Brain microvascular endothelial cell (primary cell): ENCODE measurements around the gene ITIH4.

ENCODE experiments used
- DNase-seq: peaks from one replicate; pipeline ENCODE4 v3.0.0-alpha.2; 2020
- H3K27ac ChIP-seq: fragments of 250-450 bp; sonication (Bioruptor Pico); 2 replicates; pipeline ENCODE4 v1.5.1; 2020; ENCODE audit warnings: mild to moderate bottlenecking, moderate library complexity
- H3K27me3 ChIP-seq: fragments of 250-450 bp; sonication (Bioruptor Pico); replicated peaks from 2 replicates; pipeline ENCODE4 v1.5.1; 2020; ENCODE audit warnings: mild to moderate bottlenecking
- H3K36me3 ChIP-seq: fragments of 250-450 bp; sonication (Bioruptor Pico); replicated peaks from 2 replicates; pipeline ENCODE4 v1.5.1; 2020; ENCODE audit warnings: mild to moderate bottlenecking
- H3K4me3 ChIP-seq: 2 replicates; pipeline ENCODE4 v1.5.1; 2011; ENCODE audit warnings: low read depth, mild to moderate bottlenecking, control low read depth, low read length, moderate library complexity
- in situ Hi-C: cut with HindIII; loops from 2 replicates; pipeline ENCODE4 v1.10.0; 2017; ENCODE audit warnings: low sequenced_read_pairs, low pct_ligation_motif_present
- TF ChIP-seq, protein P1 (sequence below): IDR thresholded peaks from 2 replicates; pipeline ENCODE4 v1.5.1; 2011; ENCODE audit warnings: low read depth, mild to moderate bottlenecking, moderate library complexity, low read length, control low read depth, inconsistent platforms; ENCODE audit errors: missing control alignments

The ITIH4 gene

GRCh38 chr3:52870471-52870870 is 40.0 kb upstream of the ITIH4 start:
- Histone ChIP-seq H3K27ac (no peak overlapping the region), H3K4me3 (no peak overlapping the region), H3K36me3 (no peaks in the 10 kb centered on the region), H3K27me3 (no peaks in the 10 kb centered on the region)
- TF ChIP-seq, protein P1, sequence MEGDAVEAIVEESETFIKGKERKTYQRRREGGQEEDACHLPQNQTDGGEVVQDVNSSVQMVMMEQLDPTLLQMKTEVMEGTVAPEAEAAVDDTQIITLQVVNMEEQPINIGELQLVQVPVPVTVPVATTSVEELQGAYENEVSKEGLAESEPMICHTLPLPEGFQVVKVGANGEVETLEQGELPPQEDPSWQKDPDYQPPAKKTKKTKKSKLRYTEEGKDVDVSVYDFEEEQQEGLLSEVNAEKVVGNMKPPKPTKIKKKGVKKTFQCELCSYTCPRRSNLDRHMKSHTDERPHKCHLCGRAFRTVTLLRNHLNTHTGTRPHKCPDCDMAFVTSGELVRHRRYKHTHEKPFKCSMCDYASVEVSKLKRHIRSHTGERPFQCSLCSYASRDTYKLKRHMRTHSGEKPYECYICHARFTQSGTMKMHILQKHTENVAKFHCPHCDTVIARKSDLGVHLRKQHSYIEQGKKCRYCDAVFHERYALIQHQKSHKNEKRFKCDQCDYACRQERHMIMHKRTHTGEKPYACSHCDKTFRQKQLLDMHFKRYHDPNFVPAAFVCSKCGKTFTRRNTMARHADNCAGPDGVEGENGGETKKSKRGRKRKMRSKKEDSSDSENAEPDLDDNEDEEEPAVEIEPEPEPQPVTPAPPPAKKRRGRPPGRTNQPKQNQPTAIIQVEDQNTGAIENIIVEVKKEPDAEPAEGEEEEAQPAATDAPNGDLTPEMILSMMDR = no peak
- DNase-seq = no peak
- in situ Hi-C loops = no loop called here

GRCh38 chr3:52866427-52866826 is 36.0 kb upstream of the ITIH4 start:
- H3K27me3 ChIP-seq = no peaks in the 10 kb centered on the region
- no peaks in the 10 kb centered on the region for H3K36me3 ChIP-seq
- H3K27ac ChIP-seq = no peak overlapping the region
- TF ChIP-seq, protein P1 = no peak
- H3K4me3 ChIP-seq = no peak overlapping the region
- in situ Hi-C loops = no loop called here
- DNase-seq = no peak

- TF ChIP-seq, protein P1 = no peak
- in situ Hi-C loops = no loop called here
- no peak for DNase-seq
- H3K4me3 ChIP-seq = no peak overlapping the region
- H3K36me3 ChIP-seq = no peaks in the 10 kb centered on the region
- H3K27me3 ChIP-seq = no peaks in the 10 kb centered on the region
- H3K27ac ChIP-seq = no peak overlapping the region
Measured at GRCh38 chr3:52865994-52866393, 35.5 kb upstream of the ITIH4 start.

- no peak for DNase-seq
- H3K36me3 ChIP-seq = no peaks in the 10 kb centered on the region
- TF ChIP-seq, protein P1 = no peak
- H3K27ac ChIP-seq = no peak overlapping the region
- in situ Hi-C loops = no loop called here
- no peaks in the 10 kb centered on the region for H3K27me3 ChIP-seq
- no peak overlapping the region for H3K4me3 ChIP-seq
Measured at GRCh38 chr3:52860424-52860768, 29.9 kb upstream of the ITIH4 start.

DNA sequence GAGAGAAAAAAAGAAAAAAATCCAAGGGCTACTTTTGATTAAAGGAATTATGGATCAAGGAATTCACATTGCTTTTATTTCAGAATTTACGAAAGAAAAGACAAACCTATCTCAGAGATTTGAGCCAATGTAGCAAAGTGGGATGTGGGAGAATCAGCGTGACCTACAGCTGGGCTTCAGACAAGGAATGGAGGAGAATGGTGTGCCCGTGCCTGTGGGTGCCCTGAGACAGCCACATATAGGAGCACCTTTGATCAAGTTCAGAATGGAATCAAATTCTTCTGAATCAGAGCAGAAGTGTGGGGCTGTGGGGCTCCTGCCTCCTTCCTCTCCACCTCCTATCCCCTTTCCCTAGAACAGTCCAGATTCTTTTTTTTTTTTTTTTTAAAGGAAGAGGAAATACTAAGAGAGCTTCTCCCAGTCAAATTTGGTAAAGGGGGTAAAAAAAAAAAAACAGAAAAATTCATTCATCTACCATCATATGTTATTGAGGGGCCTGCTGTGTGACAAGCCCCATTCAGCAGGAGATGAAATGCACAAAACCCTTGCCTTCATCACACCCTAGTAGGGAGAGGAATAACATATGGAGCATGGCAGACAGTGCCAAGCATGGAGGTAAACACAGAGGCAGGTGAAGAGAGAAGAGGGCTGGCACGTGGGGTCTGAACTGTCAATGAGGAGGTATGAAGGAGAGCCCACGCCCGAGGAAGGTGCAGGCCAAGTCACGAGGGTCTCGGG is 29.4 kb upstream of the ITIH4 start:
- Histone ChIP-seq H3K36me3 (no peaks in the 10 kb centered on the region), H3K27ac (no peak overlapping the region), H3K4me3 (no peak overlapping the region), H3K27me3 (no peaks in the 10 kb centered on the region)
- TF ChIP-seq, protein P1 = no peak
- in situ Hi-C loops = no loop called here
- DNase-seq = no peak

- in situ Hi-C loops = no loop called here
- TF ChIP-seq, protein P1 = no peak
- Histone ChIP-seq H3K27me3 (no peaks in the 10 kb centered on the region), H3K27ac (no peak overlapping the region), H3K36me3 (no peaks in the 10 kb centered on the region), H3K4me3 (no peak overlapping the region)
- DNase-seq = no peak
Measured at GRCh38 chr3:52857864-52858263, 27.4 kb upstream of the ITIH4 start.
